Activated naive CD4-positive, alpha-beta T cell treated with anti-CD3 and anti-CD28 coated beads, Interleukin-2, amount 50 U/mL, for 72 hours (primary cell): ENCODE measurements around the gene PPP6R3. TPM values are rescaled to one million over a fixed set of nuclear protein-coding genes. Genes with fewer than 3 reads are reported as not detected.
"Not testable (repeated sequence)": the region's sequence is repeated elsewhere in the genome, so short reads cannot be mapped to it uniquely, and the experiment has no call there.

Experiments
- ATAC-seq, 2 donors: fragments of 150-1000 bp; cut with Tn5 transposase; 2 replicates each; pipeline ENCODE4 v1.10.0; 2021; ENCODE audit warnings: mild to moderate bottlenecking in 2 of 2, moderate library complexity in 2 of 2
- DNase-seq, 2 donors: peaks; one replicate each; pipeline ENCODE4 v3.0.0; 2021 to 2022; ENCODE audit warnings: low spot score in 2 of 2
- H3K27ac Mint-ChIP-seq, 2 donors: one replicate each; pipeline ENCODE4 v1.8.0; 2022; ENCODE audit warnings: mild to moderate bottlenecking in 2 of 2, mixed read lengths in 2 of 2
- H3K36me3 Mint-ChIP-seq, 2 donors: one replicate each; pipeline ENCODE4 v1.8.0; 2022; ENCODE audit warnings: mixed read lengths in 2 of 2
- H3K9me3 Mint-ChIP-seq, 2 donors: one replicate each; pipeline ENCODE4 v1.8.0; 2022; ENCODE audit warnings: mixed read lengths in 2 of 2
- total RNA-seq, 2 donors: library from RNA; stranded (reverse); gene quantifications; one replicate each; pipeline ENCODE4 v1.2.3, GENCODE V29; 2022

The PPP6R3 gene
- total RNA-seq, 2 donors from 2014 or later: 118 to 149 TPM

DNA sequence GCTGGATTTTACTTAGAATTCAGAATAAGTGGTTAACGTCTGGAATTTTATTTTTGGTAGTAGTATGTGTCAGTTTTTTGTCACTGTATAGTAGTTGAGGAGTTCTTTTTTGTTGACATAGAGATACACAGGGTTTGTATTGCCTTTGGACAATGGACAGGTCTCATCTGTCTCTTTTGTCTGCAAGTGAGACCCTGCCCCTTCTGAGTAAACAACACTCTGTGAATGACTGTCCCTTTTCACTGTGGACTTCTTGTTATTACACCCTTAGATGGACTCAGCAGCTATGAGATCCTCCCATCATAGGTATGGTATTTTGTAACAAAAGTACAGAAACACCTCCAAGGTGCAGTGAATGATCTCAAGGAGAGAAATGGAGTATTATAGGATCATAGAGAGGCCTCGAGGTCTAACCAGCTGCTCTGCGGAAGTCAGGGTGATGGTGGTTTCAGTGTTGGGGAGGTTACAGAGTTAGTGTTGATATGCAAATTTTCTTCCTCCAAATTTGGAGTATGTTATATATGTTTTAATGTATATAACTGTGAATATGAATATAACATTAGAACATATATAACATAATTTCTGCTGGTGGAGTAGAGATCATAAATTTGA is 7.8 kb downstream of the PPP6R3 start:
- ATAC-seq (peak; percentile 37 to 60), DNase-seq (no peak)
- Mint-ChIP-seq H3K27ac (peak overlapping the region; percentile 45 to 68), H3K36me3 (peaks cover 4 to 29% of the 10 kb centered on the region in 2 donors), H3K9me3 (no peaks in the 10 kb centered on the region)

DNA sequence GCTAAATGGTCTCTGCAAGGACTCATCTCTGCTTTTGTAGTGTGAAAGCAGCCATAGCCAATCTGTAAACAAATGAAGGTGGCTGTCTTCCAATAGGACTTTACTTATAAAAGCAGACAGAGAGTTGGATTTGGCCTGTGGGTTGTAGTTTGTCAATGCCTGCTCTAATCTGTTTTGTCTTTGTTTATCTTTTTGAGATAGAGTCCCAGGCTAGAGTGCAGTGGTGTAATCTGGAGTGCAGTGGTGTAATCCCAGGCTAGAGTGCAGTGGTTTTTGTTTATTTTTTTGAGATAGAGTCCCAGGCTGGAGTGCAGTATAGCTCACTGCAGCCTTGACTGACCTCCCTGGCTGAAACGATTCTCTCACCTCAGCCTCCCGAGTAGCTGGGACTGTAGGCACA is 8.6 kb downstream of the PPP6R3 start:
- Mint-ChIP-seq H3K9me3 (no peaks in the 10 kb centered on the region), H3K27ac (peak overlapping the region; percentile 77 to 83), H3K36me3 (peaks cover 0 to 33% of the 10 kb centered on the region in 2 donors)
- no peak for DNase-seq
- no peak for ATAC-seq

DNA sequence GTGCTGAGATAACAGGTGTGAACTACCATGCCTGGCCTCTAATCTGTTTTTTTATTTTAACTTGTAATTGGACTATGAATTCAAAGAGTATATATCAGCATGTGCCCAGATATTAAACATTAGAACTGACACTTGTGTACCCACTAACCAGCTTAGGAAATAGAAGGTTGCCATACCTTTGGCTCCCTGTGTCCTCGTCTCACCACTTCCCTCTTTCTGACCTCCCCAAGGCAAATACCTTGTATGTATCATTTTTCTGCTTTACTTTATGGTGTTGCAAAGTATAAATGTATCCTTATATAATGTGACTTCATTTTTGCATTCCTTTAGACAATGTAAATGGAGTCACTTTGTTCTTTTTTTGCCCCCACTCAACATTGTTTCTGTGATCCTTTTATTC is 9.1 kb downstream of the PPP6R3 start:
- DNase-seq (no peak), ATAC-seq (no peak)
- H3K27ac Mint-ChIP-seq: peak overlapping the region; percentile 77 to 83
- H3K9me3 Mint-ChIP-seq: no peaks in the 10 kb centered on the region
- H3K36me3 Mint-ChIP-seq: peaks cover 0 to 38% of the 10 kb centered on the region in 2 donors

DNA sequence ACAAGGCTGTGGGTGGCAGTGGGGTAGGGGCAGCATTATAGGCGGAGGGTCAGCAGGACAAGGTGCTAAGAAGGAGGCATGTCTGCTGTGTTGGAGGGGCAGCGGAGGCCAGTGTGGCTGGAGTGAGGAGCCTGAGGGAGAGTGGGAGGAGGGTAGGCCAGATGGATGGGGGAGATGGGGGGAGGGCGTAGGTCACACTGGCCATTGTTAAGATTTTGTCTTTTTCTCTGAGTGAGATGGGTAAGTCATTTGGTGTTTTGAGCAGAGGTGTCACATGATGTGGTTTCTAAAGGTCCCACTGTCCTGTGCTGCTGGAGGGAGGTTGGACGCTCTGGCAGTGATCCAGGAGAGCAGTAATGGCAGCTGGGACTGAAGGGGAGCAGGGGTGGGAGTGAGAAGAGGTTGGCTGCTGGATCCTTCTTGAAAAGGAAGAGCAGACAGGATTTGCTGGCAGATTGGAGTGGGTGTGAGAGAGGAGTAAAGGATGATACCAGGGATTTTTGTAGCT is 9.8 kb downstream of the PPP6R3 start:
- peak overlapping the region; percentile 77 to 83 for H3K27ac Mint-ChIP-seq
- DNase-seq: no peak
- H3K36me3 Mint-ChIP-seq: peaks cover 0 to 42% of the 10 kb centered on the region in 2 donors
- peak in 1 of 2 donors; percentile 3 for ATAC-seq
- no peaks in the 10 kb centered on the region for H3K9me3 Mint-ChIP-seq

DNA sequence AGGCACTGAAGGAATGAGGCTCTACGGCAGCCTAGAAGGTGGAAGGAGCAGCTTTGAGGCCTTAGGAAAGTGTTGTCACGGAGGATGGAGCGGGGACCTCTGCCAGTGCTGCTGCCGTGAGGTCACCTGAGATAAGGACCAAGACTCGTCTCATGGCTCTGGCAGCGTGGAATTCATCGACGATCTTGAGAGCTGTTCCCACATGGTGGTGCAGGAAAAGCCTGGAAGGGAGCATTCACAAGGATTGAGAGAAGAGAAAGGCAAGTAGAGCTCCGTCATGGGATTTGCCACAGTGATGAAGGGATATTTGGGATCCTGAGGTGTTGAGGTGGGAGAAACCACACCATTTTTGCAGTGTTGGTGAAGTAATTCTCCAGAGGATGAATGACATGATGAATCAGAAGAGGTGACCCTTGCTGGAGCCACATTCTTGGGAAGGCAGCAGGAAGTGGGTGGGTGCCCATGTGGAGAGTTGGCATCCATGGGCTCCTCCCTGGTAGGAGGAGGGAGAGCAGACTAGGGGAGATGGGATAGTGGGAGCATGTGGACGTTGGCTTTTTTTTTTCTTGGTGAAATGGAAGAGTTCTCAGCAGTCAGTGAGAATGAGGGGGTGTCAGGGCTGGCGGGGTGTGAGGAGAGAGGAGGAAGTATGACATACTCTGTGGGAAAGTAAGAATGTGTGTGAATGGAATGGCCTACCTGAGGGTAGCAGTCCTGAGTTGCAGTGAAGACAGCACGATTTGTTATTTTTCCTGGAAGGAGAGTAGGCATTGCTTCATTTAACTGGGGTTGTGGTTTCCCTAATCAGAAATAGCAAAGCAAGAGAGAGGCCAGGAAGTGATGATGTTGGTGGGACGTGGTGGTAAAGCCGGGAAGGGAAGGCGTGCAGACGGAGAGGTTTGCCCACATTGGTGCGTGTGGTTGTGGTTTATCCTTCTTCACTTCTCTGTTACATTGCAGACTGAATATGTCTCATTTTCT is 11.1 kb downstream of the PPP6R3 start:
- peak overlapping the region; percentile 83 to 90 for H3K27ac Mint-ChIP-seq
- peaks cover 0 to 42% of the 10 kb centered on the region in 2 donors for H3K36me3 Mint-ChIP-seq
- DNase-seq: peak; percentile 45 to 80
- peak; percentile 77 to 82 for ATAC-seq
- H3K9me3 Mint-ChIP-seq: no peaks in the 10 kb centered on the region

DNA sequence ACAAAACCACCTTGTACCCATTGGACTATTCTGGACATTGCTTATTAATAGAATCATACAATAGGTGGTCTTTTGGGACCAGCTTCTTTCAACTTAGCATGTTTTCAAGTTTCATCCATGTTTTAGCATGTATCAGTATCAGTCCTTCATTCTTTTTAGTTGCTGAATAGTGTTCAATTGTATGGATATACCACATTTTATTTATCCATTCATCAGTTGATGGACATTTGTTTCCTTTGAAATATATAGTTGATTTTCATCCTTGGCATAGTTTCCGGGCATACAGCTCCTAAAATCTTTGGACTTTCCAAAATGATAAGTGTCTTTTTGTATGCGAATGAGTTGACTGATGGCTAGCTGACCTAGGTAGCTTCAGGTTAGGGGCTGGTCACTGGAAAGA is 12.2 kb downstream of the PPP6R3 start:
- peaks cover 0 to 47% of the 10 kb centered on the region in 2 donors for H3K36me3 Mint-ChIP-seq
- no peak for ATAC-seq
- no peak for DNase-seq
- no peaks in the 10 kb centered on the region for H3K9me3 Mint-ChIP-seq
- H3K27ac Mint-ChIP-seq: peak overlapping the region; percentile 5 to 83

DNA sequence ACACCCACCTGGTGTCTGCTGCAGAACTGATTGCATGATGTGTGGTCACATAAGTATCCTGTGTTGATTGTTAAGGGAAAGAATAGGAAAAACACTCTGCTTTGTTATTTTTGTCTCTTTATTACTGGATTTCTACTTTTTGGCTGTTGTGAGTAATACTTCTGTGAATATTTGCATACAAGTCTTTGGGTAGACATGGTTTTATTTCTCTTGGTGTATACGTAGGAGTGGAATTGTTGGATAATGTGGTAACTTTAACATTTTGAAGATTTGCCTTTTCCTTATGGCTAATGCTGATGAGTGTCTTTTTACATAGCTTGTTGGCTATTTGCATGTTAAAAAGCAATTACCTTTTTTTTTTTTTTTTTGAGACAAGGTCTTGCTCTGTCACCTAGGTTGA is 13.1 kb downstream of the PPP6R3 start:
- Mint-ChIP-seq H3K9me3 (no peaks in the 10 kb centered on the region), H3K27ac (peak overlapping the region; percentile 16 to 83), H3K36me3 (peaks cover 0 to 47% of the 10 kb centered on the region in 2 donors)
- no peak for DNase-seq
- ATAC-seq: peak in 1 of 2 donors; percentile 23

DNA sequence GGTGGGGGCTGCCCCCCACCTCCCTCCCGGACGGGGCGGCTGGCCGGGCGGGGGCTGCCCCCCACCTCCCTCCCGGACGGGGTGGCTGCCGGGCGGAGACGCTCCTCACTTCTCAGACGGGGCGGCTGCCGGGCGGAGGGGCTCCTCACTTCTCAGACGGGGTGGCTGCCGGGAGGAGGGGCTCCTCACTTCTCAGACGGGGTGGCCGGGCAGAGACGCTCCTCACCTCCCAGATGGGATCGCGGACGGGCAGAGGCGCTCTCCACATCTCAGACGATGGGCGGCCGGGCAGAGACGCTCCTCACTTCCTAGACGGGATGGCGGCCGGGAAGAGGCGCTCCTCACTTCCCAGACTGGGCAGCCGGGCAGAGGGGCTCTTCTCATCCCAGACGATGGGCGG is 15.1 kb downstream of the PPP6R3 start:
- not testable (repeated sequence) for DNase-seq, ATAC-seq, H3K9me3 Mint-ChIP-seq
- peak overlapping the region in 1 of 2 donors; percentile 37 for H3K27ac Mint-ChIP-seq
- H3K36me3 Mint-ChIP-seq: peaks cover 0 to 55% of the 10 kb centered on the region in 2 donors

DNA sequence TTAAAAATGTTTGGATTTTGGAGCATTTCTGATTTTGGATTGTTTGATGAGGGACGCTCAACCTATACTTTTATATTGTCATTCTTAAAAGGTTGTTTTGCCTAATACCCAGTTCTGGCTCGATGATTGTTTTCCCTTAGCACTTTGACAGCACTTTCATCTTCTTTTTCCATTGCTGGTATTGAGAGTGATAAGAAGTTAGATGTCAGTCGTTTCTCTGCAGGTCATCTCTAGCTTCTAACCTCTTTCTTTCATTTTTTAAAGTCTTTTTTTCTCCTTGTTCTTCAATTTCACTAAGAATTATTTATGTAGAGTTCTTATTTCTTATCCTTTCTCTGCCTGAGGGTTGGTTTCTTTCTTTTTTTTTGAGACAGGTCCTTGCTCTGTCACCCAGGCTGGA is 18.8 kb downstream of the PPP6R3 start:
- DNase-seq (no peak), ATAC-seq (no peak)
- Mint-ChIP-seq H3K27ac (no peak overlapping the region), H3K36me3 (peaks cover 0 to 60% of the 10 kb centered on the region in 2 donors), H3K9me3 (peaks cover 0 to 10% of the 10 kb centered on the region in 2 donors)

DNA sequence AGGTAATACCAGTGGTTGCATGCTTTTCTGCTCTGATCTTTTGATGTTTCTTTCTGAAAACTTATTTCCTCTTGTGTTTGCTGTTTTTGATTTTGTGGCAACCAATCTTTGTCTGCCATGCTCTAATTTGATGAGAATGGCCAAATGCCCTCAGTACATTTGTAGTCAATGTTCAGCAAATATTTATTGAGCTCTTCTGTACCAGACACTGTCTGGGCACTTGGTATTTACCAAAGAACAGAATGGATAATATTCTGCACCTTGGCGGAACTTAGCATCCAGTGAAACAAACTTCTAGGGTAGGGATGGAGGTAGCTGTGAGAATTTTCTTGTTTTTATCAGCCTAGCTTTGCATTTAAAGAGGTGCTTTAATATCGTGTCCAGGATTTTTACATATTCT is 19.6 kb downstream of the PPP6R3 start:
- Mint-ChIP-seq H3K9me3 (peaks cover 0 to 10% of the 10 kb centered on the region in 2 donors), H3K36me3 (peaks cover 0 to 58% of the 10 kb centered on the region in 2 donors), H3K27ac (peak overlapping the region; percentile 17 to 44)
- DNase-seq: no peak
- ATAC-seq: no peak

DNA sequence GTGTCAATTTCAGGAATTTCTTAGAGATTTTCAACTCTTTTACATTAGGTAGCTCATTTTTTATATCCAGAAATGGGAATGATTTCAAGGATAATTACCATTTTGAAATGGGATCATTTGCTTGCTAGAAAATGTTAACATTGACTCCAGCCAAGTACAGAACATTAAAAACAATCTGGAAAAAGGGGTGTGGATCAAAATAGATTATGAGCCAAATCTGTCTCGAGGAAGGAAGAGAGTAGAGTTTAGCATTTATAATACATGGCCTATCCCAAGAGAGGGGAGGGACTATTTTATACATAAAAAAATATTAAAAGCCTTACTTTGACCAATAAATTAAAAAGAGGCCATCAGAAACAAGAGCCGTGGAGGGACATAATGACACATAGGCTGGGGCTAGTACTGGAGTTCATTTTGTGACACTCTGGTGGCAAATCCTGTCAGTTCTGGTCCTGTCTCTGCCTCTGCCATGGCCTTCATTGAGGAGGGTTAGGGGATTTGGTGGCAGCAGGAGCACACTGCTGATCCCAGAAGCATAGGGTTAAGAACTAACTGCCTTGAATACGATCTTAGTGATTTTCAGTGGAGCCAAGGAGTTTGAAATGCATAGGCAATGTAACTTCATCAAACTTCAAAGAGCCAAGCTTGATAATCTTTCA is 20.4 kb downstream of the PPP6R3 start:
- H3K27ac Mint-ChIP-seq: peak overlapping the region in 1 of 2 donors; percentile 45
- DNase-seq: no peak
- H3K36me3 Mint-ChIP-seq: peaks cover 0 to 62% of the 10 kb centered on the region in 2 donors

DNA sequence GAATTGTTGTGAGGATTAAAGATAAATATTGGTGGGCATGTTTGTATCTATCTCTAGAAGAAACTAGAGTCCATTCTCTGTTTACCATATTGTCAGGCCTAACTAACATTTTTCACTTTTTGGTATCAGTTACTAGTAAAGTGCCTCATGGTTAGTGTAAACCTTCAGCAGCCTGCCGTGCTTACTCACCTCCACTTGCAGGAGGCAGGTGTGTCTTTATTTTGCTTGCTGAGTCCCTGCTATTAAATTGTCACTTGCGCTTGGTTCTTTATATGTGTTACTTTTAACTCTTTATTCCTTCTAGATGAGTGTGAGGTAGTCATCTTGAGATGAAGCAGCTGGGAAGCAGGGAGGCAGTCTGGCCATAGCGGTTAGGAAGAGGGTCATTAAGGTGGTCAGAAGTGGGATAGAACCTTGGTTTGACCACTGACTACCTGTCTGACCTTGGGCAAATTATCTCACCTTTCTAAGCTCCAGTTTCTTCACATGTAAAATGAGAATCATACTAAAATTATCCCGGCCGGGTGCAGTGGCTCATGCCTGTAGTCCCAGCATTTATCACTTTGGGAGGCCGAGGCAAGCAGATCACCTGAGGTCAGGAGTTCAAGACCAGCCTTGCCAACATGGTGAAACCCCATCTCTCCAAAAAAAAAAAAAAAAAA is 21.2 kb downstream of the PPP6R3 start:
- DNase-seq (no peak), ATAC-seq (no peak)
- Mint-ChIP-seq H3K9me3 (peaks cover 0 to 10% of the 10 kb centered on the region in 2 donors), H3K27ac (peak overlapping the region in 1 of 2 donors; percentile 45), H3K36me3 (peaks cover 0 to 64% of the 10 kb centered on the region in 2 donors)

More for the DNA sequence above, 20.4 kb downstream of the PPP6R3 start:
- ATAC-seq: no peak
- peaks cover 0 to 10% of the 10 kb centered on the region in 2 donors for H3K9me3 Mint-ChIP-seq

DNA sequence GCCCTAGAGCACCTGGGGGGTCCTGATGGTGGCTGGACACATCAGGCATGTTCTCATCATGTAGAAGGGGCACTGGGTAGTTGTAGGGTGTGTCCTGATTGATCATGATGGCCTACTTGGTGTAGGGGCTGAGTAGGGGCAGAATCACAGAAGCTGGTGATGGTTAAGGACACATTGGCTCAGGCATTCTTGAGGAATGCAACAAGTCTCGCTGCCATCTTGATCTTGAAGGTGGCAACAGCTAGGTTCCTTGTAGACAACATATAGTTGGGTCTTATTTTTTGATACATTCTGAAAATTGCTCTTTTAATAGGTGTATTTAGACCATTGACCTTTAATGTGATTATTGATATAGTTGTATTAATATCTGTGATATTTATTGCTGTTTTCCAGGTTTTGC is 28.1 kb downstream of the PPP6R3 start:
- no peak for ATAC-seq
- H3K27ac Mint-ChIP-seq: no peak overlapping the region
- H3K9me3 Mint-ChIP-seq: peaks cover 0 to 4% of the 10 kb centered on the region in 2 donors
- peaks cover 6 to 28% of the 10 kb centered on the region in 2 donors for H3K36me3 Mint-ChIP-seq
- no peak for DNase-seq

DNA sequence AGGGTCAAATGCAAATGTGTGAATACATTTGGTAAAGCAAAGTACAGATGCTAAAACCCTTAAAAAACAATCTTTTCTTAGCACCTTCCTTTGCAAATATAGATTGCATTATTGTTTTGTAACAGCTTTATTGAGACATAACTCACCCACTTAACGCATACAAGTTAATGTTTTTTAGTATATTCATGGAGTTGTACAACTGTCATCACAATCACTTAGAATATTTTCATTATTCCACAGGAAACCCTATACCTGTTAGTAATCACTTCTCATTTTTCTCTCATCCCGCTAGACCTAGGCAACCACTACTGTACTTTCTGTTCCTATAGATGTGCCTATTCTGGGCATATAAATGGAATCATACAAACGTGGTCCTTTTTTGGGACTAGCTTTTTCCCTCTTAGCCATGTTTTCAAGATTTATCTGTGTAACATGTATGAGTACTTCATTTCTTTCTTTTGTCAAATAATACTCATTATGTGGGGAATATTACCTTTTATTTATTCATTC is 34.7 kb downstream of the PPP6R3 start:
- DNase-seq: no peak

DNA sequence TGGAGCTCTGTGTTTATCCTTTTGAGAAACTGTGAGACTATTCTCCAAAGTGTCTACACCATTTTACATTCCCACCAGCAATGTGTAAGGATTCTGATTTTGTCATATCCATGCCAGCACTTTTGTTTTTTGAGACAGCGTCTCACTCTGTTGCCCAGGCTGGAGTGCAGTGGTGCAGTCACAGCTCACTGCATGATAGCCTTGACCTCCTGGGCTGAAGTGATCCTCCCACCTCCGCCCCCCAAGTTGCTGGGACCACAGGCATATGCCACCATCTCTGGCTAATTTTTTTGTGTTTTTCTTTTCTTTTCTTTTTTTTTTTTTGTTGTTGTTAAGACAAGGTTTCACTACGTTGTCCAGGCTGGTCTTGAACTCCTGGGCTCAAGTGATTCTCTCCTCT is 35.3 kb downstream of the PPP6R3 start:
- ATAC-seq (no peak), DNase-seq (no peak)
- no peaks in the 10 kb centered on the region for H3K9me3 Mint-ChIP-seq
- H3K36me3 Mint-ChIP-seq: peaks cover 2 to 8% of the 10 kb centered on the region in 2 donors
- H3K27ac Mint-ChIP-seq: no peak overlapping the region

More for the DNA sequence above, 34.7 kb downstream of the PPP6R3 start:
- Mint-ChIP-seq H3K9me3 (no peaks in the 10 kb centered on the region), H3K27ac (no peak overlapping the region), H3K36me3 (peaks cover 5 to 6% of the 10 kb centered on the region in 2 donors)
- no peak for ATAC-seq

DNA sequence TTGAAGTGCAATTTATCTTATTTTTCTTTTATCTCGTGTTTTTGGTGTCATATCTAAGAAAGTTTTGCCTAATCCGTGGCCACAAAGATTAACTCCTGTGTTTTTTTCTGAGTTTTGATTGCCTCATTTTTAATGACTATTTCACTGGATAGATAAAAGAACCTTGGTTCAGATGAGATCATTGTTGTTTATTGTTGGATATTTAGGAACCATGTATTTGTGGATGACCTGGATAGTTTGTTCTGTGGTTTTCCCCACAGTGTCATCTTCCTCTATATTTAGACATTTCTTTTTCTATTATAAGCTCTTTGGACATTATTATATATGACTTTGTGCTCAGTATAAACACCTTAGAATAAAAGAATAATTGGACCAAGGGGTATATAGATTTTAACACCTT is 37.2 kb downstream of the PPP6R3 start:
- no peak overlapping the region for H3K27ac Mint-ChIP-seq
- ATAC-seq: no peak
- DNase-seq: no peak
- H3K9me3 Mint-ChIP-seq: peaks cover 0 to 6% of the 10 kb centered on the region in 2 donors
- peaks cover 0 to 15% of the 10 kb centered on the region in 2 donors for H3K36me3 Mint-ChIP-seq
